NK-92 treated with Interleukin-12 subunit alpha and Interleukin-12 subunit beta, amount 100 ng/mL, for 24 hours (cell line): ENCODE data around the gene CEP128.

Source experiments
- DNase-seq: peaks from one replicate; lab custom pipeline; 2025; lab: John Stamatoyannopoulos, UW

Gene CEP128

GRCh38 chr14:80772504-80772903 is 169.0 kb downstream of the CEP128 start:
- no peak for DNase-seq

GRCh38 chr14:80771201-80771600 is 170.3 kb downstream of the CEP128 start:
- no peak for DNase-seq

GRCh38 chr14:80770114-80770908 is 171.2 kb downstream of the CEP128 start:
- DNase-seq: no peak

- DNase-seq: no peak
Observed at GRCh38 chr14:80768646-80769045, 172.9 kb downstream of the CEP128 start.

- no peak for DNase-seq
Observed at GRCh38 chr14:80764921-80765507, 176.5 kb downstream of the CEP128 start.

- DNase-seq: no peak
Observed at GRCh38 chr14:80764496-80764895, 177.0 kb downstream of the CEP128 start.

GRCh38 chr14:80762641-80763228 is 178.8 kb downstream of the CEP128 start:
- no peak for DNase-seq

- DNase-seq: no peak
Observed at GRCh38 chr14:80754696-80755095, 186.8 kb downstream of the CEP128 start.

GRCh38 chr14:80751285-80751684 is 190.3 kb downstream of the CEP128 start:
- no peak for DNase-seq

GRCh38 chr14:80726211-80726610 is 215.3 kb downstream of the CEP128 start:
- no peak for DNase-seq

GRCh38 chr14:80718940-80719339 is 222.6 kb downstream of the CEP128 start:
- DNase-seq: no peak

GRCh38 chr14:80714474-80714873 is 227.1 kb downstream of the CEP128 start:
- no peak for DNase-seq

GRCh38 chr14:80713076-80713850 is 228.3 kb downstream of the CEP128 start:
- no peak for DNase-seq

GRCh38 chr14:80705241-80705980 is 236.1 kb downstream of the CEP128 start:
- DNase-seq: no peak

GRCh38 chr14:80700601-80701000 is 240.9 kb downstream of the CEP128 start:
- no peak for DNase-seq

- no peak for DNase-seq
Observed at GRCh38 chr14:80699861-80700260, 241.7 kb downstream of the CEP128 start.

GRCh38 chr14:80698974-80699373 is 242.6 kb downstream of the CEP128 start:
- DNase-seq: no peak

GRCh38 chr14:80695869-80696268 is 245.7 kb downstream of the CEP128 start:
- DNase-seq: no peak

- no peak for DNase-seq
Observed at GRCh38 chr14:80692903-80693302, 248.6 kb downstream of the CEP128 start.

GRCh38 chr14:80681651-80682050 is 259.9 kb downstream of the CEP128 start:
- DNase-seq: no peak

- no peak for DNase-seq
Observed at GRCh38 chr14:80679273-80679672, 262.3 kb downstream of the CEP128 start.

- DNase-seq: no peak
Observed at GRCh38 chr14:80678436-80678835, 263.1 kb downstream of the CEP128 start.
